GM19023 (cell line): Measurements from ENCODE around the gene AK8.

ENCODE experiments used
- ATAC-seq: cut with Tn5 transposase; IDR thresholded peaks from one replicate; pipeline ENCODE4 v1.9.1; 2021; ENCODE audit warnings: mild to moderate bottlenecking, moderate library complexity; ENCODE audit not compliant: unreplicated experiment

The AK8 gene

DNA sequence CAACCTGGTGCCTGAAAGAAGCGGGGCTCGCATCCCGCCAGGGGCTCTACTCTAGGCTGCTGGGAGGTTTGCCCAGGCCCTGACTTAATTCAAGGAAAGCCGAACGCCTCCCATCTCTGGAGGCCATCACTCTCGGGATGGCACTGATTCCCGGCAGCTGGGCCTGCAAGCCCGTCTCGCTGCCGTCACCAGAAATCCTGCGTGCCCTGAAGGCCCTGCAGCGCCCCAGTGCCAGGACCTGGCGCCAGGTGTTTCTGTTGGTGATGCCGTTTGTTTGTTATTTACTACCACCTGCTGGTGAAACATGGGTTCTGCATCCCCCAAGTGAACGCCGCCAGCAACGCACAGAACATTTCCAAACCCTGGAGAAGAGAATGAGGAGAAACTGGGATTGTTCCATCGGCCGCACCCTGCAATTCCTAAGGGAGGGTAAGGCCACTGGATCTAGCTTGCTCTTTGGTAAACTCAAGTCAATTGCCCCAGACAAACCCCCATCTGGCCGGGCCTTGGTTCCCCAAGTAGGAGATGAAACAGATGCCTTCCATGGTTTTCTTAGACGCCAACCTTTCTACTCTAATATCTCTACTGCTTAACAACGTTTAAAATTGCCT lies 77.9 kb downstream of the AK8 start:
- no peak for ATAC-seq

DNA sequence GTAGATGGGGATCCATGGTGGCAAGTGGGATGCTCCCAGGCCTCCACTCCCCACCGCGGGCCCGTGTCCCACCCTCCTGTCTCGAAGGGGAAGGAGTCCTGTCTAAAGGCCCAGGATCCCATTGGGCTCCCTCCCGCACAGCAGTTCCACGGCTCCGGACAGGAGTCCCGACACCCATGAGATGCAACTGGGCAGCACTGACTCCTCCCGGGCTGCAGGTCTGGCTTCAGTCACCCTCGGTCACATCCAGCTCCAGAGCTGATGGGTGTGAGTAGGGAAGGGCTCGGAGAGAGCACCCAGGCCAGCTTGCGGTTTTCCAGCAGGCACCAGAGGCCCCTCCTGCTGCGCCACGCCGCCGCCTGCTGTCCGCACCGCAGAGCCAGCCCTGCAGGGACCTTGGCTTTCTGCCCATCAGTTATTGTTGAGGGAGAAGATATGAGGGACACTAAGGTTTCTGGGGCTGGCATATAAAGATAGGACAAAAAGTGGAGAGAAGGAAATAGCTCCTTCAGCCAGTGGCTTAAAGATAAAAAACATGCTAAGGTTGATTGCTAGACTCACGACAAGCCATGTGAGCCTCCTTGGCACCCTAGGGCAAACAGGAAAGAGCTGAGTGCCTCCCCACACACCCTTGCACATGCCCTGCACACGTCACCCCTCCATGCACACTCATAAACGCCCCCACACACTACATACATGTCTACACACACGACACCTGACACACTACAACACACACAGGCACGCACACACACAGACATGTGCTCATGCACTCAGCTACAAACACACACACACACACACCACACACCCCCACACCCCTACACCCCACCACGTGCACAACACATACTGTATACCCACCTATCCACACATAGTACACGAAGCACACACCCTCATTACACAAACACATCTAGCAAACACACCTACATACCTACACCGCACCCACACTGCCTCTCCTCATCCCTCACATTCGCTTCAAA lies 79.0 kb downstream of the AK8 start:
- ATAC-seq: no peak

DNA sequence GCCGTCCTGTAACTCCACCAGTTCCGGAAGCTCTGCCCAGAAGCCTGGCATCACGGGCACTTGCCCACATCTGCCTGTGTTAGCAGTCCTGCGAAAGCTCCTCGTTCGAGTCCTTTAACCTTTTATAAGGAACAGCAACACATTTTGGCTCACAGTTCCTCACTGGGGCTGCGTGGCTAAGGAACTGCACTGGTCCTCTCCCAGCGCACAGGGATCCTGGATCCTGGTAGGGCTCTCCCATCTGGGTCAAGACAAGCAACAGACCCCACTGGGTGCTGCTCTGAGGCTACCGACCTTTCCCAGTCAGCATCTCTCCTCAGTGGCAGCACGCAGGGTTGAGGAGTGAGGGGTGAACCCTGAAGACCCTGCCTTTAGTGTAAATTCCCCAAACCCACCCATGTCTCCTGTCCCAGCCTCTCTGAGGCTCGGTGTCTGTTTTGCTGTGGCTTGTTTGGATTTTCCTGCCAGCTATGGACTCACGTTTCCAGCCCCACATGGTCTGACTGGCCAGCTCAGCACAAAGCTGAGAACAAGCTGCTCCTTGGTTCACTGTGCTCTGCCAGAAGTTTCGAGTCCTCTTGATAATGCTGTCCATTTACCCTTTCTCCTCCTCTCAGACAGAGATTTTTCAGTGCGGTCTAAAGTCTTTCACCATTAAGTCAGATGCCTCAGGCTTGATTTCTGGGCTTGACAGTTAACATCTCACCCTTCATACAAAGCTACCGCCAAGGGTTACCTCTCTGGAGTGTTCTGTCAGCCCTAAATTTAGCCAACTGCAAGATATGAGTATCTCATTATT lies 80.0 kb downstream of the AK8 start:
- no peak for ATAC-seq

DNA sequence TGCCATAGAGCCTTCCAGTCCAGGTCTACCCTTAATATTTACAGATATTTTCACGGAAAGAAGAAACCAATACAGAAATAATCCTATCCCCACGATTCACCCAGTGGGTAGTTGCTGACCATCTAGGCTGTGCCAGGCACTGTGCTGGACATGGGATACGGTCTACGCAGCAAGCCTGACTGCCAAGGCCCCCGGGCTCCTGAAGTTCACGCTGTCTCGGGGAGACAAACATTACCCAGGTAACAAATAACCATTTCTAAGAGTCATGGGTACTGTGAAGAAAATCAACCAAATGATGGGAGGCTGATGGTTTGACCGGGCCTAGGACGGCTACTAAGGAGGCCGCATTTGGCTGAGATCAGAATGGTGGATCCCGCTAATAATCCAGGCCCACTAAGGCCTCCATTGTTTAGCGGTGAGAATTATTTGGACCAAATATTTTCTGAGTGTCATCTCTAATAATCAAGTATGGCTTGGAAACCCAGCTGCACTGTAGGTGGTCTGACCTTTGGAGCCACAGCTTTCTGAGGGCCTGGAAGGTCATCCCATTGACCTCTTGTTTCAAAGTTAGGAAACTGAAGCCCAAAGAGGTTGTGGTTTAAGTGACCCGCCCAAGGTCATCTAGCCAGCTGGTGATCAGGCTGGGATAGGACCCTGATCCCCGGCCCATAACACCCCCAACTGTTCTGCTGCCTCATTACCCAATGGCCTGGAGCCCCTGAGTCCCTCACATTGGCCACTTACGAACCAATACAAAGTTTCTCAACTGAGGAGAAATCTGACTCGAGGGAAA lies 82.4 kb downstream of the AK8 start:
- ATAC-seq: no peak

DNA sequence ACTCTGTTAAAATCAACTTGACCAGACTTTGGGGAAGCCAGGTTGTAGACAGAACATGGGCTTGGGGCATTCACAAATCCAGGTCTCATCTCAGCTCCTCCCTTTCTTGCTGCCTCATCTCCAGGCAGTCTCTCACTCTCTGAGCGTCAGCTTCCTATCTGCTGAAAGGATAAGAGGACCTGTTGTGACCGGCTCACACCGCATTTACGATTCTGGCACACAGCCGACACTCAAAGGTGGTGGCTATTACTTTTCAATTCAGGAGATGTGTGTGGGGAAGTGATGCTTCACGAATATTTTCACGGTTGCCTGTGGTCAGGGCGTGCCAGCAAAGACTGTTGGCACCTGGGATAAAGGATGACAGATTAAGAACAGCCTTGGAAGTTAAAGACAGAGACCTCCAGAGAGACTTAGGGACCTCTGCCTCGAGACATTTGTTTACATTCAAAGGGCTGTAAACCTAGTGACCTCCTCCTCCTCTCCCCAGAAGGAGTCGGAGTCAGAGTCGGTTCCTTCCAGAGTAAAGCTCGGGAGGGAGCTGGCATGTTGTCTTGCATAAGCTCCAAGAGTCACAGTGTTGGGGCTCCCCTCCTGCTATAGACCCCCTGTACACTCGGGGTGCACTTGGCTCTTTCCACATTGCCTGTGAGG lies 83.2 kb downstream of the AK8 start:
- ATAC-seq: no peak

DNA sequence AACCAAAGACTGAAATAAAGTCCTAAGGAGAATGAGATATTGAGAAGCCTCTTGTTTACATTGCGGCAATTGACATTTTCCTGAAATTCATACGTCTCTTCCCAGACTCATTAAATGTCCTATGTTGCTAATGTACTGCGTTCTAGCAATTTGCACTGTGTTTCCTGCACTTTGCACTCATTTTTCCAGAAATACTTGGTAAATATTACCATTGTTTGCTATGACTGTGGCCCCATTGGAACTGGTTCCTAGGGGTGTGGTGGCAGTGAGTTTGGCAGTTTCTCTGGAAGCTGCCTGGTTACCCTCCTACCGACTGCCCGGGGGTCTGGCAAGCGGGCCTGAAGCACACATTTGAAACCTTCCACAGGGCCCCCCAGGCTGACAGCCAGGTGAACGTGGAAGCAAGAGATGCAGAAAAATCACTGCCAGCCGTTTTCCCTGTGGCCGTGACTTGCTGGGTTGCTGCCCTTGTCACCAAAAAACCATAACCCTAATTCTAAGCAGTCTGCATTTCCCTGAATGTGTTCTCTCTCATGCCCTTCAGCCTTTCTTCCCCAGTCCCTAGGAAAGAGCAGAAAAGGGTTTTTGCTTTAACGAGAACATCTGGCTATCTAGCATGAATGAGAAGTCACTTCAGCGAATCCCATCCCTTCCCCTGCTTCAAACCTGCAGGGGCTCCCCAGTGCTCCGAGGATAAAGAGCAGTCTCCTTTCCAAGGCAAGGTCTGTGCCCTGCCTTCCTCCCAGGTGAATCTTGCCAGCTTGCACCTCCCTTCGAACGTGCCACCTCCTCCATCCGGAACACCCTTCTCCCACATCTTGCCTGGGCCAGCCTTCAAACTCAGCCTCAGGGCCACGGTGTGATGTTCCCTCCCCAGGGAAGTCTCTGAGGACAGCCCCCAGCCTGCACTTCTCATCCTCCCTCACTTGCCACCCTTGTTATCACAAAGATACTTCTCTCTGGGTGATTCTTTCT lies 84.2 kb downstream of the AK8 start:
- ATAC-seq: no peak

DNA sequence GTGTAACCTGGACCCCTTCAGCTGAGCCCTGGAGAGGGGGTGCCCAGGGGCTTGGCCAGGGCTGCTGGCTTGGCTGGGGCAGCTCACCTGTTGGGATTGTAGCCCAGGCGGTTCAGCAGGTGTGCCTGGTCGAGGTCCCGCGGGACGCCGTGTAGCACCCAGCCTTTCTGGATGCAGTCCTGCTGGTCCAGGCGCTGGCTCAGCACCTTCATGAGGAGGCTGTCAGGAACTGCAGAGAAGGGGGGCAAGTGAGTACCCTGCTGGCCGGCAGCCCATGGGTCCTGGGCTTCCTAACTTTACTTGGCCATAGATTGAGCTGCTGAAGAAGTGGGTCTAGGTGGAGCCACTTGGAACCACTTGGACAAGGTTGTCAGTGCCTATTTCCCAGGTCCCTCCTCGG lies 85.5 kb downstream of the AK8 start:
- no peak for ATAC-seq

DNA sequence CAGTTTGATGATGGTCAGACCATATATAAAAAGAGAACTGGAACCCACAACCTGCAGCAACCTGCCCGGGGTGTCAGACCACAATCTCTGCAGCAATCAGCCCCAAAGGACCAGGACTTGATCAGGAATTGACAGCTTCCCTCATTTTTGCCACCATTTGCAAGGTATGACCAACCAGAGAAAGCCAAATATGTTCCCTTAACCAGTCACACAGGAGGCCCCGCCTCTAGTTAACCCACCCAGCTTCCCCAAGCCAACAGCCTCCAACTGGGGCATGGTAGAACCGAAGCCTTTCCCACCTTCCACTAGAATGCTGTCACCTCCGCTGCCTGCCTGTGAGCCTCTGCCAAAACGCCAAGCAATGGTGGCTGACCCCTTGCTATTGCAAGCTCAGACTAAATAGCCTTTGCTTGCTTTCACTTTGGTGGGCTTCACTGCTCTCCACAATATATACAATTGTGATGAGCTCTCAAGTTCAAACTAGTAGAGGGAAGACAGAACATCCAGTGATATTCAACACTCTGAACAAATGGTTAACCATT lies 86.3 kb downstream of the AK8 start:
- ATAC-seq: no peak

DNA sequence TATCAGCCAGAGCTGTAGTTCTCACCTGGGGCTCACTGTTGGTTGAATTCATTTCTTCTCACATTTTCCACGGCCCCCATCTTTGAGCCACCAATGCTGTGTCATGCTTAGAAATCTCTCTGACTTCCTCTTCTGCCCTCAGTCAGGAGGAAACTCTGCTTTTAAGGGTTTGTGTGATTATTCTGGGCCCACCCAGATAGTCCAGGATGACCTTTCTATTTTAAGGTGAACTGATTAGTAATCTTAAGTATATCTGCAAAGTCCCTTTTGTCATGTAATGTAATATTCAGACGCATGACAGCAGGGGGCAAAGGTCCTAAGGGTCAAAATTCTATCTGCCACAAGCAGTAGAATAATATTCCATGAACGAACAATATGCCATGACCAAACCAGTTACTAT lies 88.4 kb downstream of the AK8 start:
- ATAC-seq: no peak

DNA sequence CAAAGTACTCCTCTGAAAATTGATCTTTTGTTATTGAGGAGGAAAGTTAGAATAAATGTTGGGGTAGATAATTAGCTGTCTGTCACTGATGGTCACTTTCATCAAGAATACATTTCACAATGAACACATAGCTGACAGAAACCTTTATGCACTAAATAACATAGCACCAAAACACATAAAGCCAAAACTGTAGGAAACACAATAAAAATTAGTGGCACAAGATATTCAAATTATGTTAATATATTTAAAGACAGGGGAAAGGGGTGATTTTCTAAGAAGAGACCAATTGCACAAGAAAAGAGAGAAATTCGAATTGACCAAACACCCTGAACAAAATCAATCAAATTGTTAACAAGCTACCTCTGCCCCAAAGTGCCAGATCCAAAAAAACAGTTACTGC lies 89.7 kb downstream of the AK8 start:
- ATAC-seq: no peak

DNA sequence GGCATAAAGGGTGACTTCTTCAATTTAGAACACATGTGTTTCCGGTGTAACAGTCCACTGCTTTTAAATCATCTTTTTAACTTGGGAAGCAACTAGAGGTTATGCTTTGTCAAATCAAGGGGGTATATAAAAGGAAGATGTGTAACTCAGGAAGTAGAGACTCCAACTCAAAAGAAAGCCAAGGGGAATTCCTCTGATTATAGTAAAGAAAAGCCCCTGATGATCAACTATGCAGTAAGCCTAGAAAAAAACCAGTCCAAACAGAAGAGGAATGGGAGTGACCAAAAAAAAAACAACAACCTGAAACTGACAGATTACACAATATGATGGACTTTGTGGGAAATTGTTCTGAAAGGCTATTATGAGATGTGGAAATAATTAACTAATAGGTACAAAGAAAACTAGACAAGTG lies 90.3 kb downstream of the AK8 start:
- ATAC-seq: no peak

DNA sequence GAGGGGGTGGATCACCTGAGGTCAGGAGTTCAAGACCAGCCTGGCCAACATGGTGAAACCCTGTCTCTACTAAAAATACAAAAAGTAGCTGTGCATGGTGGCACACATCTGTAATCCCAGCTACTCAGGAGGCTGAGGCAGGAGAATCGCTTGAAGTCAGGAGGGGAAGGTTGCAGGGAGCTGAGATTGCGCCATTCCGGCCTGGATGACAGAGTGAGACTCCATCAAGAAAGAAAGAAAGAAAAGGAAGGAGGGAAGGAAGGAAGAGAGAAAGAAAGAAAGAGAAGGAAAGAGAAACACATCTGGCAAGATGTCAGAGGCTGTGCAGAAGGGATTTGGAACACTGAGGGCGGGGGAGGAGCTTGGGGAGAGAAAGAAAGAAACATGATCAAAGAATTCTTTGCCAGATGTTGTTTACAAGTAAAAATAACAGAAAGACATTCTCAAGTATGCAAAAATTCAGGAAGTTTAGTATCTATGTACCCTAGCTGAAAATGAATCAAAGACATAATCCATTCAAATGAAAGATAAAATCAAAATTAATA lies 93.7 kb downstream of the AK8 start:
- ATAC-seq: no peak

DNA sequence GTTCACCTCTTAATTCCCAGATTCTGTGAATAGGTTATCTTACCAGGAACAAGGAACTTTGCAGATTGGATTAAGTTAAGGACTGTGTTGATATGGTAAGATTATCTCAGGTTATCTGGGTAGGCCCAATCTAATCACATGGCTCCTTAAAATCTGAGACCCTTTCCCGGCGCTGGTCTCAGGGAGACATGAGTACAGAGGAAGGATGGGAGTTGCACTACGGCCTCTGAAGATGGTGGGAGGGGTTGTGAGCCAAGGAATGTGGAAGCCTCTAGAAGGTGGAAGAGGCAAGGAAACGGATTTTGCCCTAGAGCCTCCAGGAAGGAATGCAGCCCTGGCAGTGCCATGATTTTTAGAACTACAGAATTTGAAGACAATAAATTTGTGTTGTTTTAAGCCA lies 95.1 kb downstream of the AK8 start:
- ATAC-seq: no peak

DNA sequence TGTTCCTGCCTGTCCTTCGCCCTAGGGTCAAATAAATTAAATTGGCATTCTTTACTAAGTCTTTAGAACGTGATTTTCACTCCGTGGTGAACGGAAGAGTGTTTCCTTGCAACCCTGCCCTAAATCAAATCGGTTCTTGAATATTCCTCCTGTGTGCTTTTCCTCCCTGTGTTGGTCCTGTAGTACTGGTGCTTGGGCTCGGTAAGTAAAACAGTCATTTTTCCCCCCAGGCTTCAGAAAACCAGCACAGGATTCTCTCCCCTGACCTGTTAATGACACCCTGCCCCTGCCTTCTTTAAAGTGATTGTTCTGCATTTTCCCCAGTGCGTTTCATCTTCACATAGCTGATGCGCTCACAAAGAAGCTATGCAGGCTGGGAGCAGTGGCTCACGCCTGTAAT lies 96.0 kb downstream of the AK8 start:
- no peak for ATAC-seq

DNA sequence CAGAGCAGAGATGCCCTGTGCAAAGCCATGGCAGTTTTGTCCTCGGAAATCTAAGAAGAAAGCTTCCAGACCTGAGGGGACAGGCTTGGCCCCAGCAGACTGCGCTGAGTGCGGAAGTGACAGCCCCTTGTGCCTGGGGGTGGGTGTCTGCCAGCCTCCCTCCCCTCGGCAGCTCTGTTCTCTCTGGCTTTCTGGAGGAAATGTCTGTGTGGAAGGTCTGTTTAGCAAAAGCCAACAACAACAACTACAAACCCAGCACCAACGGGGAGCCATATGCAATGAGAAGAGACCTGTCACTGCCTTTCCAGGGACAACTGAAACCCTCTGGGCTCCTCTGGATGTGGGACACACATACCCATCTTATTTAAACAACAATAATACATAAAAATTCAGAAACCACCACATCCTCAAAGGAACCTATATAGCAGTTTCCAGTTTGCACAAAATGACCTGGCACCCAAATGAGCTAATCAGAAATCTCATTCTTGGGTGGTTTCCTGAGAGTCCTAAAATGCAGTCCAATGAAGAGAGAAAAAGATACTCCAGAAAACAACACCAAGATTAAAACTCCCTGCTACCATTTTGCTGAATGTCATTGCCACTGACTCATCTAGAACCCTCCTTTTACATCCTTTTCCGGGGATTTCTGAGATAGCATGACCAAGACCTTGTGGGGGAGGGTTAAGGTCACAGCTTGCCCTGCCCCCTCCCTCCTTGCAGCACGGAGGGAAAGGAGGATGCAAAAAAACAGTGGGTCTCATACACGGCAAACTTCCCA lies 97.7 kb downstream of the AK8 start:
- ATAC-seq: no peak

DNA sequence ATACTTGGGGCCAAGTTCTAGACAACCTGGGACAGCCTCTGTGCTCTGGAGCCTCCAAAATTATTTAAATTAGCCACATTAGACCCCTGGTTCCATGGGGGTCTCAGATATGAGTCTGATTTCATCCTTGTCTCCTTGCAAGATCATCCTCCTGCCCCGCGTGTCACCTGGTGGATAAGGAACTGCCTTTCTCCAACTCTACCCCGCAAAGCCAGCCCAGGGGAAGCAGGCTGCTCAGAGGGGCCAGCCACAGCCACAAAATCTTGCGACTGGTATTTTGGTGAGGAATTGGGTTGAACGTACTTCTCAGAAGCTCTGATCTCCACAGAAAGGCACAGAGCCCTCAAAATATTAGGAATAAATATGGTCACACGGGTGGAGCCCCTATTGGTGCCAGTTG lies 101.2 kb downstream of the AK8 start:
- no peak for ATAC-seq

DNA sequence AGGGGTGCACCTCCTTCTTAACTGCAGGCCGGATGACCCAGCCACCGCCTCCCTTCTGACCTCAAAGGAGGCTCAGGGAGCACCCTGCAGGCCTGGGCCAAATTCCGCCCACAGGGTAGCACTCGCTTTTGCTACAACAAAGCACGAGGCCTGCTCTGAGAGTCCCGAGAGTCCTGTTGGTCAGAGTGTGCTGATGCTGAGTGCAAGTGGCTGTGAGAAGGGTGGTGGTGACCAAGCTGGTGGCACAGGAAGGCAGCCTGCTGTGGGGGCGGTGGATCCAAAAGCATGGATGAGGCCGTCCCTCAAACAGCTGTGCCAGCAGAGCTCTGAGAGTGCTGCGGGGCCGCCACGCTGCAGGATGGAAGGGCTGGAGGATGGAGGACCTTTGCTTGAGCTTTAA lies 101.8 kb downstream of the AK8 start:
- no peak for ATAC-seq

DNA sequence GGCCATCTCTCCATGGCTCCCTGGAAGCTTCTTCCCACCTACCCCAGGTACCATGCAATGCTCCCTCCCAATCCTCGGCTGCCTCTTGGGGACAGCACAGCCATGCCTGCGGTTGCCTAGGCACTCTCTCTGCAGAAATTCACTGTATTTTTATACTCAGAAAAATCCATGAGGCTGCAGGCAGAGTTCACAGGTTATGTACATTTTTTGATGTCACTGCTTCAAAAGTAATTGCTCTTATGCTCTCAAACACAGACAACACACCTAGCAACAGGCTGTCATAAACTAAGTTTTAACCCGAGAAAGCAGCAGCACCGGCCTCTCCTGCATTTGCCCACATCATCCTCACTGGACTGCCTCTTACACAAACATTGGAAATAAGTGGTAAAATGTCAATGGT lies 102.4 kb downstream of the AK8 start:
- ATAC-seq: no peak
